UCSD-AML1 (cell line): Measurements from ENCODE around the gene PNKD.

ENCODE experiments used
- DNase-seq: peaks from one replicate; lab custom pipeline; 2025; ENCODE audit not compliant: unreplicated experiment; lab: John Stamatoyannopoulos, UW

The PNKD gene

DNA sequence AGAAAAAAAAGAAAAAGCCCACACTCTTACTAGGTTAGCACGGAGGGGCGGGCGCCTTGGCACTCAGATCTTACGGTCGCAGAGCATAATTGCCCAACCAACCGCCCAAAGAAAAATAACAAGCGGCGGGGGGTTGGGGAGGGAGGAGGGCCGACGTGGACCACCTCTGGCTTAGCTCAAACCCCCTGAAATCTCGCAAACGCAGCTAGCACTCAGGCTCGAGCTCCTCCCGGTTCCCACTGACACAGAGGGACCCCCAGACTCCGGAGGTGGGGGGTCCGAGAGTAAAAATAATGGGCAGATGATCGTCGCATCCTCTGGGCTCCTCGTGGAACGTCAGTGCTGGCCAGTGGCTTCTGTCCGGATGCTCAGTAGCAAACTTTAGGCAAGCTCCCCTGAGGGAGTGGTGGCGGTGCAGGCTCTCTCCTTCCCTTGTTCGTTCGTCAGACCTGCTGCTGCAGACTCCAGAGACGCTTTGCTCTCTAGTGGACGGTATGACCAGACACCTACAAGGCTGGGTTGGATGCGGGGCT is 98.4 kb downstream of the PNKD start:
- DNase-seq: no peak

DNA sequence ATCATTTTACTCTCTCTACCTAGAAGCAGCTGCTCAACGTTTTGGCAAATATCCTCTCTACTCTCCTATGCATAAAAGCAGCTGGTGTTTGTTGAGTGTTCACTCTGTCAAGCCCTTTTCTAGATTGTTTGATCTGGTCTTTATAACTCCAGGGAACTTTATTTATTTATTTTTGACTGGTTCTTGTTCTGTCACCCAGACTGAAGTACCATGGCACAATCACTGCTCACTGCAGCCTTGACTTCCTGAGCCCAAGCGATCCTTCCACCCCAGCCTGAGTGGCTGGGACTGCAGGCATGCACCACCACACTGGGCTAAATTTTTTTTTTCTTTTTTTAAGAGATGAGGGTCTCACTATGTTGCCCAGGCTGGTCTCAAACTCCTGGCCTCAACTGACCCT is 99.0 kb downstream of the PNKD start:
- no peak for DNase-seq

DNA sequence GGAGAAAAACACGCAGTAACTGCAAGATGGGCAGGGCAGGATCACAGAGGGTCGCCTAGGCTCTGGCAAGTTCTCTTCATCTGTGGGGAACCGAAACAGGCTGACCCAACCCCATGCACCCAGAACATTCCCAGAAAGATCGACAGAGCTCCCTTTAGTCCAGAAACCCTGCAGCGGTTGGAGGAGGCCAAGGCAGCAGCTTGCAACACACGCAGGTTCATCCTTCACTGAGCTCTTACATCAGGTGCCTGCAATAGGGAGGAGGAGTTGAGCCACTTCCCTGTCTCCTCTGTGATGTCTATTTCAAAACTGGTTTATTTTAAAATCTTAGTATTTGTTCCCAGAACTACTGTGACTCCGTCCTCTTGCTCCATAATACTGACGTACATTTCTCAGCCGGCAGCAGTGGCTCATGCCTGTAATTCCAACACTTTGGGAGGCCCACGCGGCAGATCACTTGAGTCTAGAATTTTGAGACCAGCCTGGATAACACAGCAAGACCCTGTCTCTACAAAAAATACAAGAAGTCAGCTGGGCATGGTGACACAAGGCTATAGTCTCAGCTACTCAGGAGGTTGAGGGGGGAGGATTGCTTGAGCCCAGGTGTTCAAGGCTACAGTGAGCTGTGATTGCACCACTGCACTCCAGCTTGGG is 100.2 kb downstream of the PNKD start:
- no peak for DNase-seq

DNA sequence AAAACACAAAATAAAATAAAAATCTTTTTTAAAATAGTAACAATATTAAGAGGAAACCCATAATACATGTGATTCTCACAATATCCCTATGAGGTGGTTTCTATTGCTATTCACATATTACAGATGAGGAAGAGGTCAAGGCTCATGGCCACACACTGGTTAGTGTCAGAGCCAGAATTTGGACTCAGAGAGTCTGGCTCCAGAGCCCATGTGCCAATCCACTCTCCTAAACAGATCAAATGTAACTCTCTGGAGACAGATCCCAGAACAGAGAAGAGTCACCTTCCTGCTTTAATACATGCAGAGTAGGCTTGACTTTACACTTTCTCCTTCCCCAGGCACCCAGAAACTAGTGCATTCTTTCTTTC is 101.6 kb downstream of the PNKD start:
- DNase-seq: no peak

DNA sequence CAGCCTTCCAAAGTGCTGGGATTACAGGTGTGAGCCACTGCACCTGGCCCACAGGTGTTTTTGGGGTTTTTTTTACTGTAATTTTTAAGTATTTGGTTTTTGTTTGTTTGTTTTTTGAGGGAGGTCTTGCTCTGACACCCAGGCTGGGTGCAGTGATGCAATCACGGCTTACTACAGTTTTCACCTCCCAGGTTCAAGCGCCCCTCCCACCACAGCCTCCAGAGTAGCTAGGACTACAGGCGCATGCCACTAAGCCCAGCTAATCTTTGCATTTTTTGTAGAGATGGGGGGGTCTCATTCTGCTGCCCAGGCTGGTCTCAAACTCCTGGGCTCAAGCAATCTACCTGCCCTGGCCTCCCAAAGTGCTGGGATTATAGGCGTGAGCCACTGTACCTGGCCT is 104.5 kb downstream of the PNKD start:
- DNase-seq: no peak

DNA sequence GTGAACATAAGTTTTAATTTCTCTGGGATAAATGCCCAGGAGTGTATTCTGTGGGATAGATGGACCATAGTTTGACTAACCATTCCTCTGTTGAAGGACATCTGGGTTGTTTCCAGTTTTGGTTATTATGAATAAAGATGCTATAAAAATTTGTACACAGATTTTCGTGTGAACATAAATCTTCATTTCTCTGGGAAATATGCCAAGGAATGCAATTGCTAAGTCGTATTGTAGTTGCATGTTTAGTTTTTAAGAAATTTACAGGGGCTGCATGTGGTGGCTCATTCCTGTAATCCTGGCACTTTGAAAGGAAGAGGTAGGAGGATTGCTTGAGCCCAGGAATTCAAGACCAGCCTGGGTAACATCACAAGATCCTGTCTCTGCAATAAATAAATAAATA is 104.9 kb downstream of the PNKD start:
- no peak for DNase-seq

DNA sequence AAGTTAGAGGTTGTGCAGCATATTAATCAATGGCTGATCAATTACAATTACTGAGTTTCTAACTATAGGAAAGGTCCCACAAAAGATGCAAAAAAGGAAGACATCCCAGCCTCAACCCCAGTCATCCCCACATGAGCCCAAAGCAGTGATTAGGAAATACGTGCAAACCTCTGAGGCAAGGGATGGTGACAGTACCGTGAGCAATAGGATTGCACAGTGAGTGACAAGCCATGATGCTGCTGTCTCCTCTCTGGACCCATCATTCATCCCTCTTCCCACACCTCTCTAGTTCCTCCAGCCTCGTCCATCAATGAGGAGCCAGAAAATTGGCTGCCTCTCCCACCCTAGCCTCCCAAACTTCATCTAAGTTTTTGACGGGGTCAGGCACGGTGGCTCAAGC is 107.7 kb downstream of the PNKD start:
- no peak for DNase-seq

DNA sequence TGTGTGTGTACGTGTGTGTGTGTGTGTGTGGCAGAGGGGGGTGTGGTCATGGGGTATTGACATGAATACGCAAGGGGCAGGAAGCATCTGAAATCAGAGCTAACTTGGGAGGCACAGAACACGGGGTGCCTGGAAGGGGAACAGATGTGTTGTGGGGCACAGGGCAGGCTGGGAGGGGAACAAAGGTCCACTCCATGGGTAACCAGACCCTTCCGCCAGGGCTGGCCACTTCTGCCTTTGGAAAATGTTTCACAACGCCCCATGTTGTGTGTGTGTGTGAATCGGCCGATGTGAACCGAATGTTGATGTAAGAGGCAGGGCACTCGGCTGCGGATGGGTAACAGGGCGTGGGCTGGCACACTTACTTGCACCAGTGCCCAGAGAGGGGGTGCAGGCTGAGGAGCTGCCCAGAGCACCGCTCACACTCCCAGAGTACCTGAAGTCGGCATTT is 111.6 kb downstream of the PNKD start, which contains the start of gene SLC11A1:
SLC11A1 (plus strand) TSS at position 358 of the 451 bp plus-strand sequence. CDS start 96 bp downstream, outside the sequence.
- no peak for DNase-seq

DNA sequence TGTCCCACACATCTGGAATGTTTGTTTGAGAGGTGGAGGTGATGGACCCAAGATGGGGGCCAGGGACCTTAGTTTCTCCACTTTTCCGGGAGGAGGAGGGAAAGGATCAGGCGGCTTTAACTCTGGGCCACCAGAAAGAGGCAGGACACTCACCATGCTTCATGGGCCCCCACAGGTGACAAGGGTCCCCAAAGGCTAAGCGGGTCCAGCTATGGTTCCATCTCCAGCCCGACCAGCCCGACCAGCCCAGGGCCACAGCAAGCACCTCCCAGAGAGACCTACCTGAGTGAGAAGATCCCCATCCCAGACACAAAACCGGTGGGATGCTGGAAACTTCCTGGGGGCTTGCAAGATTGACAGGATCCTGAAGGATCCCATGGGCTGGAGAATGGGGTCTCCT is 112.5 kb downstream of the PNKD start:
- DNase-seq: no peak

DNA sequence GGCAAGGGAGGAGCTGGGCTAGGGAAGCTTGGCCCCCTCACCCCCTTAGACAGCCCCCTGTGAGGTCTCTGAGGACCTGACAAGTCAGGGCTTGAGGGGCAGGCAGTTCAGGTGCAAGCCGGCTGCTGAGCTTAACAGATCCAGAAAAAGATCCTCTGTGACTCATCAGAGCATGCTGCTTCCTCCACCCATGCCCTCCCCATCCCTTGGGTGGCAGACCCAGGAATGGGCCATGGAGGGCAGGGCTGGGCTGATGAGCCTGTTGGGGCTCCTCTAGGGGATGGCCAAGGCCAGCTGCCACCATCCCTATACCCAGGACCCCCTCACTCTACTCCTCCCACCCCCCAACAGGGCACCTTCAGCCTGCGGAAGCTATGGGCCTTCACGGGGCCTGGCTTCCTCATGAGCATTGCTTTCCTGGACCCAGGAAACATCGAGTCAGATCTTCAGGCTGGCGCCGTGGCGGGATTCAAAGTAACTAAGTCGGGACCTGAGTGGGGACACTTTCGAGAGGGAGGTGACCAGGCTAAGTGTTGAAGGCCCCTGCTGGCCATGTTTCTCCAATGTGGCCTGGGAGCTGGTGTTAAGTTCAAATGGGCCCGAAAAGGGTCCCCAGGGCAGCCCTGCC is 113.7 kb downstream of the PNKD start:
- no peak for DNase-seq

DNA sequence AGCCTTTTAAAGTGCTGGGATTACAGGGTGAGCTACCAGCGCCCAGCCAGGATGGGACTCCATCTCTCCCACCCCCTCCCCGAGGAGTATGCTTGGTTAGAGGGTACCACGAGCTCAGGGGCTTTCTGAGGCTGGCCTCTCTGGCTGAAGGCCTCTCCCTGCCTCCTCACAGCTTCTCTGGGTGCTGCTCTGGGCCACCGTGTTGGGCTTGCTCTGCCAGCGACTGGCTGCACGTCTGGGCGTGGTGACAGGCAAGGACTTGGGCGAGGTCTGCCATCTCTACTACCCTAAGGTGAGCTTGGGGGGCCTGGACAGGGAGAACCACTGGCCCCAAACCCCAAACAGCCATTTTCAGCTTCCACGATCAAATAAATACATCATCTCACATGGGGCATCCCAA is 114.7 kb downstream of the PNKD start:
- no peak for DNase-seq

DNA sequence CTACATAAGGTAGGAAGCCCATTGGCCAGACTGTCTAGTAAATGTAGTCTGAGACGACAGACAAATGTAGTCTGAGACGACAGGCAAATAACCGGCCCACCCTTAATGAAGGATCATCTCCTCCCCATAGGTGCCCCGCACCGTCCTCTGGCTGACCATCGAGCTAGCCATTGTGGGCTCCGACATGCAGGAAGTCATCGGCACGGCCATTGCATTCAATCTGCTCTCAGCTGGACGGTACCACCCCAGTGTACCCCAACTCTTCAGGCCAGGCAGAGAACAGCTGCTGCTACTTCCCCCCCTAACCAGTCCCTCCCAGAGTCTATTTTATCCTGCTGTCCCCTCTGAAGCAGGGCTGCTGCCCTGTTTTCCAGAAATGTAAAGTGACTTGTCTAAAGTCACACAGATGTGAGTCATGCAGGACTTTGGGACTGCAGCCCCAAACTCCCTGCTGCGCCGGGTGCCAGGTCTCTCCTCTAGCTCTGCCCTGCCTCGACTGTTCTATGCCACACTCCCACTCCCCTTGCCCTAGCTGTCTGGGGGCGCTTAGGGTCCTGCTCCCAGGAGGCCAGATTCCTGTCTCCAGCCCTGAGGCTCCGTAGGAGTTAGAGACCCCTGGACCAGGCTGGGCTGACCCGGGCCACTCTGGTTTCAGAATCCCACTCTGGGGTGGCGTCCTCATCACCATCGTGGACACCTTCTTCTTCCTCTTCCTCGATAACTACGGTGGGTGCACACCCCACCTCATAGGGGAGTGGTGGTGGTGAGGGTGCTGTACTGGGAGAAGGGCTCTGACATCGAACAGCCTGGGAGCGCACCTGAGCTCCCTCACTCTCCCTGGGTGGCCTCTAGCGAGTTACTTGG is 116.4 kb downstream of the PNKD start:
- no peak for DNase-seq

DNA sequence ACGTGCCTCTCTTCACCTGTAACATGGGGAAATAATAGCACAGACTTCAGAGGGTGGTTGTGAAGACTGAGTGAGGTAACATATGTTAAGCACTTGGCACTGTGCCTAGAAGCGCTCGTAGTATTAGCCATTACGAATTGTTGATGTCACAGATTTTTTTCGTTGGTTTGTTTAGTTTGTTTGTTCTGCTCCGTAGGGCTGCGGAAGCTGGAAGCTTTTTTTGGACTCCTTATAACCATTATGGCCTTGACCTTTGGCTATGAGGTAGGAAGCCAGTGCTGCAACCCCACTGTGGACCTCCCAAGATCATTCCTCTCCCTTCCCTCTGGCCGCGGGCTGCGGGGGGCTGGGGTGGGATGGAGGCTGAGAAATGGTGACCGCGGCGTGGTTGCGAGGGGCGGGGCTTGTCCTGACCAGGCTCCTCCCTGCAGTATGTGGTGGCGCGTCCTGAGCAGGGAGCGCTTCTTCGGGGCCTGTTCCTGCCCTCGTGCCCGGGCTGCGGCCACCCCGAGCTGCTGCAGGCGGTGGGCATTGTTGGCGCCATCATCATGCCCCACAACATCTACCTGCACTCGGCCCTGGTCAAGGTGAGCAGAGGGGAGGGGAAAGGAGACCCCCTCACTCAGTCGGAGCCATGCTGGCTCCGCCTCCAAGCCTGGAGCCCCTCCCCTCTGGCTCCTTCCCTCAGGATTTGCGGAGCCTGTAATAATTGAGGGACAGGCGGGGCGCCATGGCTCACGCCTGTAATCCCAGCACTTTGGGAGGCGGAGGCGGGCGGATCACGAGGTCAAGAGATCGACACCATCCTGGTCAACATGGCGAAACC is 117.3 kb downstream of the PNKD start:
- no peak for DNase-seq

DNA sequence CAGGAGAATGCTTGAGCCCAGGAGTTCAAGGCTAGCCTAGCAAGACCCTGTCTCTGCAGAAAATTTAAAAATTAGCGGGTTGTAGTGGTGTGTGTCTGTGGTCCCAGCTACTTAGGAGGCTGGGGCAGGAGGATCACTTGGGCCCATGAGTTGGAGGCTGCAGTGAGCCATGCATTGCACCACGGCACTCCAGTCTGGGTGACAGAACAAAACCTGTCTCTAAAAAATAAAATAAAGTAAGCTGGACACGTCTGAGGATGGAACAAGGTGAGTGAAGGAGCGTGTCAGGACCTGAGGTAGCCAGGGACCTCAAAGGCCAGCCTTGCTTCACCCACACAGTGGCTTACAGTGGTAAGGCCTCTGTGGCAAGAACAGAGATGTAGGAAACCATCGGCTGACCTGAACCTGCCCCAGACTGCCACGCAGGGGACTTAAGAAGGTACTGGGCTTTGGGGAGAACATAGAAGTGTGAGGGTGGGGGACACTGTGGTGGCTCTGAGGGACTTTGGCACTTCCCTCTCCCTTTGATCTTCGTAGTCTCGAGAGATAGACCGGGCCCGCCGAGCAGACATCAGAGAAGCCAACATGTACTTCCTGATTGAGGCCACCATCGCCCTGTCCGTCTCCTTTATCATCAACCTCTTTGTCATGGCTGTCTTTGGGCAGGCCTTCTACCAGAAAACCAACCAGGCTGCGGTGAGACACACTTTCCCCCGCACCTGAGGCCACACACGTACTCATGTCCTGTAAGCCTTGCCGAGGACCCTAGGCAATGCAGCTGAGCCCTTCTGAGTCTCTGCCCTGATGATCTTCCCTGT is 119.2 kb downstream of the PNKD start:
- no peak for DNase-seq

DNA sequence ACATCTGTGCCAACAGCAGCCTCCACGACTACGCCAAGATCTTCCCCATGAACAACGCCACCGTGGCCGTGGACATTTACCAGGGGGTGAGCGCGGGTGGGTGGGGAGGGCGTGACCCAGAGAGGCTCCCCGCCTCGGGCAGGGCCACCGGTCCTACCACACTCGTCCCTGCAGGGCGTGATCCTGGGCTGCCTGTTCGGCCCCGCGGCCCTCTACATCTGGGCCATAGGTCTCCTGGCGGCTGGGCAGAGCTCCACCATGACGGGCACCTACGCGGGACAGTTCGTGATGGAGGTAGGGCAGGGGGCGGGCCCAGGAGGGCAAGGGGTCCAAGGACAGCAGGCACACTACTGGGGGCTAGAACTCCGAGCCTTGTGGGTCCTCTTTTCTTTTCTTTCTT is 120.9 kb downstream of the PNKD start:
- no peak for DNase-seq

DNA sequence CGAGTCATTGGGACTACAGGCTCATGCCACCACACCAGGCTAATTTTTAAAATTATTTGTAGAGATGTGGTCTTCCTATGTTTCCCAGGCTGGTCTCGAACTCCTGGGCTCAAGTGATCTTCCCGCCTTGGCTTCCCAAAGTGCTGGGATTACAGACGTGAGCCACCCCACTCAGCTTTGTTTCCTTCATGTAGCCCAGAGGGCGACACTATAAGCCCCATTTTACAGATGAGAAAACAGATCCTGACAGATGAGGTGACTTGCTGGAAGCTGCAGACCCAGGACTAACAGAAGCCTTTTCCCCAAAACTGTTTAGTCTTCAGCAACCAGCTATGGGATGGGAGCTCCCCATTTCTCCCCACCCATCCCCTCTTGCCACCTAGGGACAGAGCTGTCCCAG is 122.1 kb downstream of the PNKD start:
- DNase-seq: no peak

DNA sequence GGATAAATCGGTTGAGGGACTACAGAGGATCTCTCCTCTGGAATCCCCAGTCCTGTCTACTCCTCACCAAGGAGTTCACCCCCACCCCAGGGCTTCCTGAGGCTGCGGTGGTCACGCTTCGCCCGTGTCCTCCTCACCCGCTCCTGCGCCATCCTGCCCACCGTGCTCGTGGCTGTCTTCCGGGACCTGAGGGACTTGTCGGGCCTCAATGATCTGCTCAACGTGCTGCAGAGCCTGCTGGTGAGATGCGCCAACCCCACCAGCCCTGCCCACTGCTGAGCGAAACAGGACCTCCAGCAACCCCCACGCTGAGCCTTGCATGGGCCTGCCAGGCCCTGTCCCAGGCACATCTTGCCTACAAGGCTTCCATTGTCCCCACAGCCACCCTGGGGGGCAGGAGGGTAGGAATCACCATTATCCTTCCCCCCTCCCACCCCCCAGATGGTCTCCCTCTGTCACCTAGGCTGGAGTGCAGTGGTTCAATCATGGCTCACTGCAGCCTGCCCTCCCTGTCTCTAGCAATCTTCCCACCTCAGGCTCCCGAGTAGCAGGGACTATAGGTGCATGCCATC is 122.7 kb downstream of the PNKD start:
- no peak for DNase-seq

DNA sequence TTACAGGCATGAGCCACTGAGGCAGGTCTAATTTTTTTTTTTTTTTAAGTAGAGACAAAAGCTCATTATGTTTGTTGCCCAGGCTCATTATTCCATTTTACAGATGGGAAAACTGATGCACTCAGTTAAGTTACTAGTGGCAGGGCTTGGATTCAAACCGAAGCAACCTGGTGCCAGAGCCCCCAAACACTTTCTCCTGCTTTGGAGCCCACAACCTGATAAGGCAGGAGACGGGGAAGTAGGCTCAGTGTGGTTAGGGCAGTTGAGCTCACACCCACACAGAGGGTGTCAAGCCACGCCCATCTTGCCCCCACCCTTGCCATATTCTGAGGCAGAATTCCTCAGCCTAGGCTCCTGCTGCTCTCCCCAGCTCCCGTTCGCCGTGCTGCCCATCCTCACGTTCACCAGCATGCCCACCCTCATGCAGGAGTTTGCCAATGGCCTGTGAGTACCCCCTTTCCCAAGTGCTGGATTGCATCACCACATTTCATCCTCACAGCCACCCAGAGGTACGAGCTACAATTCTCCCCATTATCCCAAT is 123.5 kb downstream of the PNKD start:
- peak; percentile 51 for DNase-seq

DNA sequence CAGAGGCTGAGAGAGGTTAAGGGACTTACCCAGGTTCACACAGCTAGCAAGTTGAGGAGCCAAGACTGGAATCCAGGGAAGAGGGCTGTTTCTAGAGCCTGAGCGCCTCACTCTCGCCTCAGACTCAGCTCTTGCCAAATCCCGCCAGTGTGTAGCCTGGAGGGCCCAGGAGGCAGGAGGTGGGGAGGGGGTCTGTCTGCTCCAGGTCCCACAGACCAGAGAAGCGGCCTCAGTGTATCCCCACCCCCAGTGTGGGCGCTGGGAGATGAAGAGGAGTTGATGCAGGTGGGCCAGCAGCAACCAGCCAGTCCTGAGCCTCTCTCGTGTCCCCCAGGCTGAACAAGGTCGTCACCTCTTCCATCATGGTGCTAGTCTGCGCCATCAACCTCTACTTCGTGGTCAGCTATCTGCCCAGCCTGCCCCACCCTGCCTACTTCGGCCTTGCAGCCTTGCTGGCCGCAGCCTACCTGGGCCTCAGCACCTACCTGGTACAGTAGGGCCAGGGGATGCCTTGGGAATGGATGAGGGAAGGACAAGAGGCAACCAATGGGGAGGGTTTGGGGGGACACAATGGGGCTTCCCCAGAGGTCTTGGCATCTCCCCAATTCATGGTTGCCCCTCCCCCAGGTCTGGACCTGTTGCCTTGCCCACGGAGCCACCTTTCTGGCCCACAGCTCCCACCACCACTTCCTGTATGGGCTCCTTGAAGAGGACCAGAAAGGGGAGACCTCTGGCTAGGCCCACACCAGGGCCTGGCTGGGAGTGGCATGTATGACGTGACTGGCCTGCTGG is 124.2 kb downstream of the PNKD start:
- DNase-seq: no peak
